Stomach (tissue), 4 donors: ENCODE results near the gene SAP130.

Experiments
- EP300 ChIP-seq: sonication (generic); formaldehyde crosslinking; IDR thresholded peaks from one replicate; pipeline ENCODE4 v1.6.1; 2017; ENCODE audit warnings: antibody characterized with exemption
- POLR2A ChIP-seq, 4 donors: fragments of 450-650 bp; IDR thresholded peaks; one replicate each; pipeline ENCODE4 v1.6.1; 2016; ENCODE audit warnings: antibody characterized with exemption in 4 of 4, control low read depth in 2 of 4, mild to moderate bottlenecking in 1 of 4, moderate library complexity in 1 of 4
- POLR2AphosphoS5 ChIP-seq, 3 donors: sonication (generic); formaldehyde crosslinking; IDR thresholded peaks; one replicate each; pipeline ENCODE4 v1.6.1; 2016; ENCODE audit warnings: antibody characterized with exemption in 3 of 3
- TF ChIP-seq, protein P1 (sequence below), 7 experiments: fragments of 450-650 bp in 4 of 7; fragments of 200-600 bp in 3 of 7; sonication (generic) in 3 of 7; IDR thresholded peaks; one replicate each; pipeline ENCODE4 v1.5.1; 2016 to 2019; ENCODE audit warnings: antibody characterized with exemption in 7 of 7, control low read depth in 2 of 7, mild to moderate bottlenecking in 1 of 7

DNA sequence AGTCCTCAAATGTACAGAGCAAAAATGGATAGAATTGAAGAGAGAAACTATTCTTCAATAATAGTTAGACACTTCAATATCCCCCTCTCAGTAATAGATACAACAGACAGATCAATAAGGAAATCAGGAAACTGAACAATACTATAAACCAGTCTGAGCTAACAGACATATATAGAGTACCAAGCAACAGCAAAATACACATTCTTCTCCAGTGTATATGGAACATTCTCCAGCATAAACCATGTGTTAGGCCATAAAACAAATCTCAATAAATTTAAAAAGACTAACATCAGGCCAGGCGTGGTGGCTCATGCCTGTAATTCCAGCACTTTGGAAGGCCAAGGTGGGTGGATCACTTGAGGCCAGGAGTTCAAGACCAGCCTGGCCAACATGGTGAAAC, 98.4 kb downstream of the SAP130 start:
- TF ChIP-seq, protein P1, sequence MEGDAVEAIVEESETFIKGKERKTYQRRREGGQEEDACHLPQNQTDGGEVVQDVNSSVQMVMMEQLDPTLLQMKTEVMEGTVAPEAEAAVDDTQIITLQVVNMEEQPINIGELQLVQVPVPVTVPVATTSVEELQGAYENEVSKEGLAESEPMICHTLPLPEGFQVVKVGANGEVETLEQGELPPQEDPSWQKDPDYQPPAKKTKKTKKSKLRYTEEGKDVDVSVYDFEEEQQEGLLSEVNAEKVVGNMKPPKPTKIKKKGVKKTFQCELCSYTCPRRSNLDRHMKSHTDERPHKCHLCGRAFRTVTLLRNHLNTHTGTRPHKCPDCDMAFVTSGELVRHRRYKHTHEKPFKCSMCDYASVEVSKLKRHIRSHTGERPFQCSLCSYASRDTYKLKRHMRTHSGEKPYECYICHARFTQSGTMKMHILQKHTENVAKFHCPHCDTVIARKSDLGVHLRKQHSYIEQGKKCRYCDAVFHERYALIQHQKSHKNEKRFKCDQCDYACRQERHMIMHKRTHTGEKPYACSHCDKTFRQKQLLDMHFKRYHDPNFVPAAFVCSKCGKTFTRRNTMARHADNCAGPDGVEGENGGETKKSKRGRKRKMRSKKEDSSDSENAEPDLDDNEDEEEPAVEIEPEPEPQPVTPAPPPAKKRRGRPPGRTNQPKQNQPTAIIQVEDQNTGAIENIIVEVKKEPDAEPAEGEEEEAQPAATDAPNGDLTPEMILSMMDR (IDR thresholded peaks at IDR 0.05) = no peak
- TF ChIP-seq POLR2A (IDR thresholded peaks at IDR 0.05) = no peak
- TF ChIP-seq POLR2AphosphoS5 (IDR thresholded peaks at IDR 0.05) = no peak
- TF ChIP-seq EP300 = no peak
